Esophagus muscularis mucosa (tissue), 4 donors: ENCODE data around the gene MICU1.

Source experiments
- EP300 ChIP-seq: sonication (generic); formaldehyde crosslinking; IDR thresholded peaks from one replicate; pipeline ENCODE4 v1.6.1; 2017; ENCODE audit warnings: antibody characterized with exemption
- POLR2A ChIP-seq: fragments of 450-650 bp; IDR thresholded peaks from one replicate; pipeline ENCODE4 v1.6.1; 2017; ENCODE audit warnings: antibody characterized with exemption, moderate library complexity, mild to moderate bottlenecking, low read depth
- TF ChIP-seq, protein P1 (sequence below), 3 experiments: fragments of 200-600 bp in 2 of 3; fragments of 450-650 bp in 1 of 3; sonication (generic) in 2 of 3; IDR thresholded peaks; one replicate each; pipeline ENCODE4 v1.5.1; 2017 to 2019; ENCODE audit warnings: antibody characterized with exemption in 3 of 3, mild to moderate bottlenecking in 2 of 3, moderate library complexity in 1 of 3

- TF ChIP-seq POLR2A = no peak
- TF ChIP-seq, protein P1, sequence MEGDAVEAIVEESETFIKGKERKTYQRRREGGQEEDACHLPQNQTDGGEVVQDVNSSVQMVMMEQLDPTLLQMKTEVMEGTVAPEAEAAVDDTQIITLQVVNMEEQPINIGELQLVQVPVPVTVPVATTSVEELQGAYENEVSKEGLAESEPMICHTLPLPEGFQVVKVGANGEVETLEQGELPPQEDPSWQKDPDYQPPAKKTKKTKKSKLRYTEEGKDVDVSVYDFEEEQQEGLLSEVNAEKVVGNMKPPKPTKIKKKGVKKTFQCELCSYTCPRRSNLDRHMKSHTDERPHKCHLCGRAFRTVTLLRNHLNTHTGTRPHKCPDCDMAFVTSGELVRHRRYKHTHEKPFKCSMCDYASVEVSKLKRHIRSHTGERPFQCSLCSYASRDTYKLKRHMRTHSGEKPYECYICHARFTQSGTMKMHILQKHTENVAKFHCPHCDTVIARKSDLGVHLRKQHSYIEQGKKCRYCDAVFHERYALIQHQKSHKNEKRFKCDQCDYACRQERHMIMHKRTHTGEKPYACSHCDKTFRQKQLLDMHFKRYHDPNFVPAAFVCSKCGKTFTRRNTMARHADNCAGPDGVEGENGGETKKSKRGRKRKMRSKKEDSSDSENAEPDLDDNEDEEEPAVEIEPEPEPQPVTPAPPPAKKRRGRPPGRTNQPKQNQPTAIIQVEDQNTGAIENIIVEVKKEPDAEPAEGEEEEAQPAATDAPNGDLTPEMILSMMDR (IDR thresholded peaks at IDR 0.05) = no peak
- no peak for TF ChIP-seq EP300
Measured at GRCh38 chr10:72338180-72338579, 287.7 kb downstream of the MICU1 start.
